ENCODE data around the gene PANK2.

- TF ChIP-seq EZH2 (IDR thresholded peaks at IDR 0.05; ENCODE audit: borderline replicate concordance, low read depth, low read length, poor library complexity, severe bottlenecking) (no peak), CTCF (conservative IDR thresholded peaks at IDR 0.05; ENCODE audit: low read depth, low read length) (no peak)
These were observed 40.6 kb upstream of the PANK2 start for GRCh38 chr20:3848565-3848964.

Data from A673 (cell line).